ENCODE measurements around the gene PCCA. TPM values are rescaled to one million over a fixed set of nuclear protein-coding genes. Genes with fewer than 3 reads are reported as not detected.
"Not testable (repeated sequence)": the region's sequence is repeated elsewhere in the genome, so short reads cannot be mapped to it uniquely, and the experiment has no call there.

PCCA gene
- total and polyA plus RNA-seq, 2 donors from 2014 or later: 86.2 to 222 TPM

GRCh38 chr13:100148422-100148821 lies 59.5 kb downstream of the PCCA start:
- H3K36me3 ChIP-seq (ENCODE audit: control insufficient read depth in 2 of 3, insufficient read depth in 3 of 3, low read length in 3 of 3): peaks cover 0 to 2% (median 0%) of the 10 kb centered on the region in 3 donors
- DNase-seq: no peak
- TF ChIP-seq, protein P1, sequence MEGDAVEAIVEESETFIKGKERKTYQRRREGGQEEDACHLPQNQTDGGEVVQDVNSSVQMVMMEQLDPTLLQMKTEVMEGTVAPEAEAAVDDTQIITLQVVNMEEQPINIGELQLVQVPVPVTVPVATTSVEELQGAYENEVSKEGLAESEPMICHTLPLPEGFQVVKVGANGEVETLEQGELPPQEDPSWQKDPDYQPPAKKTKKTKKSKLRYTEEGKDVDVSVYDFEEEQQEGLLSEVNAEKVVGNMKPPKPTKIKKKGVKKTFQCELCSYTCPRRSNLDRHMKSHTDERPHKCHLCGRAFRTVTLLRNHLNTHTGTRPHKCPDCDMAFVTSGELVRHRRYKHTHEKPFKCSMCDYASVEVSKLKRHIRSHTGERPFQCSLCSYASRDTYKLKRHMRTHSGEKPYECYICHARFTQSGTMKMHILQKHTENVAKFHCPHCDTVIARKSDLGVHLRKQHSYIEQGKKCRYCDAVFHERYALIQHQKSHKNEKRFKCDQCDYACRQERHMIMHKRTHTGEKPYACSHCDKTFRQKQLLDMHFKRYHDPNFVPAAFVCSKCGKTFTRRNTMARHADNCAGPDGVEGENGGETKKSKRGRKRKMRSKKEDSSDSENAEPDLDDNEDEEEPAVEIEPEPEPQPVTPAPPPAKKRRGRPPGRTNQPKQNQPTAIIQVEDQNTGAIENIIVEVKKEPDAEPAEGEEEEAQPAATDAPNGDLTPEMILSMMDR (IDR thresholded peaks at IDR 0.05; ENCODE audit: borderline replicate concordance, extremely low read depth, insufficient read depth): no peak
- H3K4me3 ChIP-seq (ENCODE audit: low read length in 3 of 3): no peak overlapping the region
- no peaks in the 10 kb centered on the region for H3K4me1 ChIP-seq (ENCODE audit: control insufficient read depth in 2 of 3, insufficient read depth in 2 of 3, low read depth in 1 of 3, low read length in 3 of 3)
- FAIRE-seq: no peak
- no peaks in the 10 kb centered on the region for H3K27me3 ChIP-seq (ENCODE audit: control insufficient read depth, insufficient read depth, low read length)
- H3K9me3 ChIP-seq (ENCODE audit: control insufficient read depth in 2 of 3, insufficient read depth in 1 of 3, low read length in 3 of 3): no peaks in the 10 kb centered on the region
- no peak overlapping the region for H3K27ac ChIP-seq (ENCODE audit: low read depth in 2 of 2, low read length in 2 of 2)
- H3K9ac ChIP-seq (ENCODE audit: low read length in 3 of 3): no peak overlapping the region
- intact Hi-C loops (cut with DNase I): no loop called here

DNA sequence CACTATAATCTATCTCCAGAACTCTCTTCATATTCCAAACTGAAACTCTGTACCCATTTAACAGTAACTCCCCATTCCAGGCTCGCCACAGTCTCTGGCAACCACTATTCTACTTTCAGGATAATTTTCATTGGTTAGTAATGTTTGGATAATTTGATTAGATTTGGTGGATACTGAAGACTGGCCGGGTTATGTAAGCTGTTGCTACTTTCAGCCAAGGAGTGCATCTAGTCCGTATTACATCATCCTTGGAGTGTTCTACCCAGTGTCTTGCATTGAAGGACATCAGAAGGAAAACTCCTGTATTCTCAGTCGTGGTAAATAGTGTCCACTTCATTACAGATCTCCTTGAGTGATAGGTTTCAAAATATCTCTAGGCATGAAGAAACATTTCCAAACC lies 60.5 kb downstream of the PCCA start:
- intact Hi-C loops (cut with DNase I): no loop called here
- DNase-seq: no peak
- H3K27me3 ChIP-seq (ENCODE audit: control insufficient read depth, insufficient read depth, low read length): no peaks in the 10 kb centered on the region
- H3K4me3 ChIP-seq (ENCODE audit: low read length in 3 of 3): no peak overlapping the region
- no peak overlapping the region for H3K27ac ChIP-seq (ENCODE audit: low read depth in 2 of 2, low read length in 2 of 2)
- no peak for FAIRE-seq
- H3K9me3 ChIP-seq (ENCODE audit: control insufficient read depth in 2 of 3, insufficient read depth in 1 of 3, low read length in 3 of 3): no peaks in the 10 kb centered on the region
- H3K4me1 ChIP-seq (ENCODE audit: control insufficient read depth in 2 of 3, insufficient read depth in 2 of 3, low read depth in 1 of 3, low read length in 3 of 3): no peaks in the 10 kb centered on the region
- peaks cover 0 to 2% (median 0%) of the 10 kb centered on the region in 3 donors for H3K36me3 ChIP-seq (ENCODE audit: control insufficient read depth in 2 of 3, insufficient read depth in 3 of 3, low read length in 3 of 3)
- TF ChIP-seq, protein P1 (IDR thresholded peaks at IDR 0.05; ENCODE audit: borderline replicate concordance, extremely low read depth, insufficient read depth): no peak
- H3K9ac ChIP-seq (ENCODE audit: low read length in 3 of 3): no peak overlapping the region

DNA sequence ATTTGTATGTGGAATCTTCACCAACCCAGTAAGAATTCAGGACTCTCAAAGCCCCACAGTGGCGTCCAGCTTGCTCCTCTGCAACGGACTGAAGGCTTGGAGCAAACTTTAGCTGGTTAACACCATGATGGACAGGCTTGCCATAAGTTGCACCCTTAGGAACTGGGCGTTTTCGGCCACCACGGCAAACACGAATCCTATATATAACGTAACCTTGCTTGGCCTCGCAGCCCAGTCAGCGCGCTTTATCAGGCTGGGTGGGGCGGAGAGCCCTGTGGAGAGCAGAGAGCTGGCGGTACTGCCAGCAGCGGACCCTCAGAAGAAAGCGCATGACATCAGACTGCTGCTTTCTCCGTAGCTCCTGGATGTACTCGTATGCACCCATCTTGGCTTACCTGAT lies 61.8 kb downstream of the PCCA start:
- FAIRE-seq; H3K27ac ChIP-seq (ENCODE audit: low read depth in 2 of 2, low read length in 2 of 2); H3K9ac ChIP-seq (ENCODE audit: low read length in 3 of 3); H3K4me3 ChIP-seq (ENCODE audit: low read length in 3 of 3); DNase-seq; H3K27me3 ChIP-seq (ENCODE audit: control insufficient read depth, insufficient read depth, low read length); H3K36me3 ChIP-seq (ENCODE audit: control insufficient read depth in 2 of 3, insufficient read depth in 3 of 3, low read length in 3 of 3); H3K4me1 ChIP-seq (ENCODE audit: control insufficient read depth in 2 of 3, insufficient read depth in 2 of 3, low read depth in 1 of 3, low read length in 3 of 3); H3K9me3 ChIP-seq (ENCODE audit: control insufficient read depth in 2 of 3, insufficient read depth in 1 of 3, low read length in 3 of 3); intact Hi-C loops (cut with DNase I): not testable (repeated sequence)

- DNase-seq (no peak), FAIRE-seq (no peak)
- Histone ChIP-seq H3K27me3 (ENCODE audit: control insufficient read depth, insufficient read depth, low read length) (no peaks in the 10 kb centered on the region), H3K4me1 (ENCODE audit: control insufficient read depth in 2 of 3, insufficient read depth in 2 of 3, low read depth in 1 of 3, low read length in 3 of 3) (no peaks in the 10 kb centered on the region), H3K4me3 (ENCODE audit: low read length in 3 of 3) (no peak overlapping the region), H3K9ac (ENCODE audit: low read length in 3 of 3) (no peak overlapping the region), H3K36me3 (ENCODE audit: control insufficient read depth in 2 of 3, insufficient read depth in 3 of 3, low read length in 3 of 3) (peaks cover 0 to 11% (median 2%) of the 10 kb centered on the region in 3 donors), H3K9me3 (ENCODE audit: control insufficient read depth in 2 of 3, insufficient read depth in 1 of 3, low read length in 3 of 3) (no peaks in the 10 kb centered on the region), H3K27ac (ENCODE audit: low read depth in 2 of 2, low read length in 2 of 2) (no peak overlapping the region)
- intact Hi-C loops (cut with DNase I): no loop called here
- TF ChIP-seq, protein P1 (IDR thresholded peaks at IDR 0.05; ENCODE audit: borderline replicate concordance, extremely low read depth, insufficient read depth): no peak
These were observed 66.0 kb downstream of the PCCA start for GRCh38 chr13:100154842-100155416.
